SH-SY5Y (cell line): ENCODE data around the gene ZDHHC14.

ENCODE experiments used
- GATA2 ChIP-seq: IDR thresholded peaks from 2 replicates; pipeline ENCODE4 v1.6.1; 2011; ENCODE audit warnings: mild to moderate bottlenecking, low read depth, low read length
- GATA3 ChIP-seq: IDR thresholded peaks from 2 replicates; pipeline ENCODE4 v1.6.1; 2011; ENCODE audit warnings: low read depth, mild to moderate bottlenecking, low read length, moderate library complexity

- no peak for TF ChIP-seq GATA2
- no peak for TF ChIP-seq GATA3
Measured at GRCh38 chr6:157514659-157515496, 133.9 kb downstream of the ZDHHC14 start.
